Ascending aorta (tissue), 2 donors: ENCODE measurements around the gene SNX18. TPM values are rescaled to one million over a fixed set of nuclear protein-coding genes. Genes with fewer than 3 reads are reported as not detected.
A peak's percentile ranks its signal among the peaks of the same experiment; 100 is the strongest.

ENCODE experiments used
- DNase-seq, 2 donors: peaks; one replicate each; pipeline ENCODE4 v3.0.0-alpha.2; 2019; ENCODE audit warnings: low spot score in 2 of 2
- H3K27ac ChIP-seq, 2 donors: fragments of 200-600 bp; sonication (generic); one replicate each; pipeline ENCODE4 v1.5.1; 2016 to 2017; ENCODE audit warnings: mild to moderate bottlenecking in 1 of 2
- H3K27me3 ChIP-seq: fragments of 200-600 bp; sonication (generic); one replicate; pipeline ENCODE4 v1.5.1; 2017
- H3K36me3 ChIP-seq, 2 donors: fragments of 200-600 bp; sonication (generic); one replicate each; pipeline ENCODE4 v1.5.1; 2016
- H3K4me1 ChIP-seq, 2 donors: fragments of 200-600 bp; sonication (generic); one replicate each; pipeline ENCODE4 v1.5.1; 2016 to 2017; ENCODE audit warnings: mild to moderate bottlenecking in 1 of 2
- H3K4me3 ChIP-seq, 2 donors: fragments of 200-600 bp; sonication (generic); one replicate each; pipeline ENCODE4 v1.5.1; 2016 to 2017; ENCODE audit warnings: mild to moderate bottlenecking in 1 of 2
- H3K9me3 ChIP-seq, 2 donors: fragments of 200-600 bp; sonication (generic); one replicate each; pipeline ENCODE4 v1.5.1; 2016
- intact Hi-C: fragments of 100-400 bp; cut with DNase I; formaldehyde crosslinking; loops from one replicate; pipeline ENCODE4 v1.15.1; 2023
- total RNA-seq: library from RNA; depleted of rRNA; stranded (reverse); fragments of >200 nt; gene quantifications from one replicate; pipeline ENCODE4 v1.1.0, GENCODE V29; 2016
- TF ChIP-seq, protein P1 (sequence below), 3 experiments: fragments of 200-600 bp in 2 of 3; fragments of 450-650 bp in 1 of 3; sonication (generic) in 2 of 3; IDR thresholded peaks; one replicate each; pipeline ENCODE4 v1.5.1; 2016 to 2019; ENCODE audit warnings: antibody characterized with exemption in 3 of 3, mild to moderate bottlenecking in 1 of 3, moderate library complexity in 1 of 3

Gene SNX18
- total RNA-seq, 1 donor from 2014 or later = 200 TPM

DNA sequence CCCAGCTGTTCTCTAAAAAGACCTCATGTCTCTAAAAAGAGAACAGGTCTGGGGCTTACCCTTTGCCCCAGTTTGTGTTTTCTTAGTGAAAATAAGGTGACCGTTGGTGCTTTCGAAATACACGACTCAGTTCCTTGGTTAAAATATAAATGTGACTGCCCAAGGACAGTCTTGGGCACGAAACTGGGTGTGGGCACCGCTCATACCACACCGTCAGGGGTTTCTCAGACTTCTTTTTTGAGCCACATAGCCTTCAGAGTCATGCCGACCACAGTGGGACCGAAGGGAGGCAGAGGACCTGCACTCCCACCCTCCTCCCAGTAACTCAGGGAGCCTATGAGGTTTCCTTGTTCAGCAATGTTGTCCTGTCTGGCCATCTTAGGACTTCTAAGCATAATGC is 6.5 kb downstream of the SNX18 start:
- peak overlapping the region; percentile 95 to 97 for H3K27ac ChIP-seq
- H3K27me3 ChIP-seq = no peaks in the 10 kb centered on the region
- H3K36me3 ChIP-seq = peaks cover 0 to 17% of the 10 kb centered on the region in 2 donors
- TF ChIP-seq, protein P1, sequence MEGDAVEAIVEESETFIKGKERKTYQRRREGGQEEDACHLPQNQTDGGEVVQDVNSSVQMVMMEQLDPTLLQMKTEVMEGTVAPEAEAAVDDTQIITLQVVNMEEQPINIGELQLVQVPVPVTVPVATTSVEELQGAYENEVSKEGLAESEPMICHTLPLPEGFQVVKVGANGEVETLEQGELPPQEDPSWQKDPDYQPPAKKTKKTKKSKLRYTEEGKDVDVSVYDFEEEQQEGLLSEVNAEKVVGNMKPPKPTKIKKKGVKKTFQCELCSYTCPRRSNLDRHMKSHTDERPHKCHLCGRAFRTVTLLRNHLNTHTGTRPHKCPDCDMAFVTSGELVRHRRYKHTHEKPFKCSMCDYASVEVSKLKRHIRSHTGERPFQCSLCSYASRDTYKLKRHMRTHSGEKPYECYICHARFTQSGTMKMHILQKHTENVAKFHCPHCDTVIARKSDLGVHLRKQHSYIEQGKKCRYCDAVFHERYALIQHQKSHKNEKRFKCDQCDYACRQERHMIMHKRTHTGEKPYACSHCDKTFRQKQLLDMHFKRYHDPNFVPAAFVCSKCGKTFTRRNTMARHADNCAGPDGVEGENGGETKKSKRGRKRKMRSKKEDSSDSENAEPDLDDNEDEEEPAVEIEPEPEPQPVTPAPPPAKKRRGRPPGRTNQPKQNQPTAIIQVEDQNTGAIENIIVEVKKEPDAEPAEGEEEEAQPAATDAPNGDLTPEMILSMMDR (IDR thresholded peaks at IDR 0.05) = no peak
- peak overlapping the region; percentile 93 to 96 for H3K4me3 ChIP-seq
- DNase-seq = peak in 1 of 2 donors; percentile 73
- H3K4me1 ChIP-seq = peaks cover 2 to 49% of the 10 kb centered on the region in 2 donors
- intact Hi-C loops = loop anchor here (5.0 kb wide), 2 partner anchors 58 to 108 kb away; no protein-coding TSS in a partner anchor
- no peaks in the 10 kb centered on the region for H3K9me3 ChIP-seq

DNA sequence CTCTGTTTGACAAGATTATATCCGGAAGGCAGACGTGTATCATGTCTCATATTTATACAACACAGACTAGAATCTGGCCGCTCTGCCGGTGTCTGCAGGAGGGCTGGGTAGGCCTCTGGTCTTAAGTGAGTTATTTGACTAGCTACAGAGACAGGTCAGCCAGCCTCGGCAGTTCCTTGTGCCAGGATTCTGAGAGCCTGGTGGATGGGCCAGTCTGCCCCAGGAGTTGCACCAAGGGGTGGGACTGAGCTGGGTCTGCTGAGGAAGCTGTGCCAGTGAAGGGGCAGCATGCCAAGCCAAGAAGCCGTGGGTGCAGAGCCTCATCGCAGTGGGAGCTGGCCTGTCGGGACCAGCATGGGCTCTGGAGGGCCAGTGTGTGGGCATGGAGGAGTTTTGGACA is 7.1 kb downstream of the SNX18 start:
- peaks cover 0 to 10% of the 10 kb centered on the region in 2 donors for H3K36me3 ChIP-seq
- H3K4me1 ChIP-seq = peaks cover 2 to 54% of the 10 kb centered on the region in 2 donors
- H3K27ac ChIP-seq = peak overlapping the region; percentile 95 to 97
- H3K9me3 ChIP-seq = no peaks in the 10 kb centered on the region
- DNase-seq = peak in 1 of 2 donors; percentile 82
- H3K27me3 ChIP-seq = no peaks in the 10 kb centered on the region
- TF ChIP-seq, protein P1 (IDR thresholded peaks at IDR 0.05) = no peak
- peak overlapping the region; percentile 93 to 96 for H3K4me3 ChIP-seq
- intact Hi-C loops = loop anchor here (5.0 kb wide), 2 partner anchors 58 to 108 kb away; no protein-coding TSS in a partner anchor

DNA sequence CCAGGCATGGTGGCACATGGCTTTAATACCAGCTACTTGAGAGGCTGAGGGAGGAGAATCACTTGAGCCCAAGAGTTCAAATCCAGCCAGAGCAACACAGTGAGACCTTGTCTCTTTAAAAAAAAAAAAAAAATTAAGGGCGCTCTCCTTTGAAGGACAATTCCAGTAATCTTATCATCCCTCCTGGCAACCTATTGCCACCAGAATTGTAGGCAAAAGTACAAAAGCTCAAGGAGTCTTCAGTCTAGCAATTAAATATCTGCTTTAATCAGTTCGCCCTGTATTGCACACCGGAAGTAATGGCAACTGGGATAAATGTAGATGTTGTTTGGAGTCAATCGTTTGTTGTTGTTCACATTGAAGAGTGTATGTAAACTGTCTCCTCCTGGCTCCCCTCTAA is 7.7 kb downstream of the SNX18 start:
- H3K27ac ChIP-seq = peak overlapping the region; percentile 95 to 97
- no peaks in the 10 kb centered on the region for H3K9me3 ChIP-seq
- peaks cover 2 to 59% of the 10 kb centered on the region in 2 donors for H3K4me1 ChIP-seq
- intact Hi-C loops = no loop called here
- peak overlapping the region; percentile 93 to 96 for H3K4me3 ChIP-seq
- TF ChIP-seq, protein P1 (IDR thresholded peaks at IDR 0.05) = no peak
- DNase-seq = no peak
- peaks cover 0 to 9% of the 10 kb centered on the region in 2 donors for H3K36me3 ChIP-seq
- H3K27me3 ChIP-seq = no peaks in the 10 kb centered on the region

DNA sequence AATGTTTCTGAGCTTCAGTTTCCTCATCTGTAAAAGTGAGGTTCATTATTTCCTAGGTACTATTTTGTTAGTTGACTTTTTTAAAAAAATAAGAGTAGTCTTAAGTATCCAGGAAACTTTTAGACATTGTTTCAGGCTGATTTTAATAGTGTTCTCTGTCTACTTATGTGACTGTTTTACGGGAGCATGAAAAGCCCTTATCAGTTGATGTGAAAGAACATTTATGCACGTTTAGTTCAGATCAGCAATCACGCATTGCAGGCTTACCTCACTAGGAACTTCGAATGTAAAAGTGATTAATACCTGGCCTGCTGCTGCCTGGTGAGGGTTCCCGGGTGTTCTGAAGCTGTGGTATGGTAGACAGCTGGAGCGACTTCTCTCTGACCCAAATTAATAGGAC is 8.1 kb downstream of the SNX18 start:
- peak overlapping the region; percentile 93 to 96 for H3K4me3 ChIP-seq
- no peaks in the 10 kb centered on the region for H3K9me3 ChIP-seq
- H3K27me3 ChIP-seq = no peaks in the 10 kb centered on the region
- intact Hi-C loops = no loop called here
- no peak for DNase-seq
- TF ChIP-seq, protein P1 (IDR thresholded peaks at IDR 0.05) = no peak
- peaks cover 2 to 59% of the 10 kb centered on the region in 2 donors for H3K4me1 ChIP-seq
- H3K36me3 ChIP-seq = peaks cover 0 to 9% of the 10 kb centered on the region in 2 donors
- H3K27ac ChIP-seq = peak overlapping the region; percentile 95 to 97

DNA sequence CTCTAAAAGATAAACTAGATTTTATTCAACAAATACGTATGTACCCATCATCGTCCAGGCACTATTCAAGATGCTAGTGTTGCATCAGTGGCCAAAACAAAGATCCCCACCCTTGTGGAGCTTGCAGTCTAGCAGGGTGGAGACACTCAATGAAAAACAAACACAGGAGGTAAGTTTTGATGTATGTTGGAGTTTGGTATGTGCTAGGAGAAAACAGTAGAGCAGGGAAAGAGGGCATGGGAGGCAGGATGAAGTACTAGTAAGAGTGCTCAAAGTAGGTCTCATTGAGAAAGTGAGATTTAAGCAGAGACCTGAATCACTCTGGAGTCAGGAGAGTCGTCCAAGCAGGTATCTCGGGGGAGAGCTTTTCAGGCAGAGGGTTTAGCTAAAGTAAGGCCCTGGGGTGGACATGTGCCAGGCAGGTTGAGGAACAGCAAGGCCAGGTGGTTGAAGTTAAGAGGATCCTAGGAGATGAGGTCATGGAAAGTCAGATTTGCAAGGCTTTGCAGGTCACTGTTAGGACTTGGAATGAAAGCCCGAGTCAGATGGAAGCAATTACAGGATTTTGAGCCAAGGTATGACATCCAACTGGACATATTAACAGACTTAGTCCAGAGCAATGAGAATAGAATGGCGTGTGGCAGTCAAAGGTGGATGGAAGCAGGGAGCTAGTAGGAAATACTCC is 9.2 kb downstream of the SNX18 start:
- peak overlapping the region; percentile 95 to 97 for H3K27ac ChIP-seq
- H3K27me3 ChIP-seq = no peaks in the 10 kb centered on the region
- peaks cover 11 to 62% of the 10 kb centered on the region in 2 donors for H3K4me1 ChIP-seq
- TF ChIP-seq, protein P1 (IDR thresholded peaks at IDR 0.05) = no peak
- DNase-seq = no peak
- intact Hi-C loops = no loop called here
- H3K4me3 ChIP-seq = peak overlapping the region; percentile 93 to 96
- no peaks in the 10 kb centered on the region for H3K9me3 ChIP-seq
- peaks cover 0 to 4% of the 10 kb centered on the region in 2 donors for H3K36me3 ChIP-seq
